H1 (cell line): ENCODE measurements around the gene HFE. TPM values are rescaled to one million over a fixed set of nuclear protein-coding genes. Genes with fewer than 3 reads are reported as not detected.

Experiments
- CTCF ChIP-seq, 3 experiments: IDR thresholded peaks; 1 replicate in 2 of 3; 2 replicates in 1 of 3; pipeline versions ENCODE4 v1.5.1 to v1.6.1; 2011; ENCODE audit warnings: low read length in 3 of 3, mild to moderate bottlenecking in 3 of 3, inconsistent platforms in 2 of 3, low read depth in 1 of 3, moderate library complexity in 1 of 3; ENCODE audit not compliant: insufficient read depth in 1 of 3; ENCODE audit errors: control extremely low read depth in 1 of 3
- GTF2F1 ChIP-seq: IDR thresholded peaks from 2 replicates; pipeline ENCODE4 v1.6.1; 2012; ENCODE audit warnings: low read depth, low read length, improper control_type of control experiment, borderline replicate concordance
- KDM1A ChIP-seq: fragments of 200-600, 300-600 bp; sonication (generic); IDR thresholded peaks from 2 replicates; pipeline ENCODE4 v1.7.1; 2016; ENCODE audit warnings: mild to moderate bottlenecking, low read length, borderline replicate concordance
- MAFK ChIP-seq: IDR thresholded peaks from 2 replicates; pipeline ENCODE4 v1.6.1; 2012; ENCODE audit warnings: low read depth, mild to moderate bottlenecking, improper control_type of control experiment, low read length
- polyA plus RNA-seq, 7 experiments: library from polyadenylated mRNA; depleted of rRNA in 3 of 7; stranded (reverse) in 5 of 7; unstranded in 2 of 7; fragments of >200 nt in 5 of 7; fragments of 200-250 nt in 2 of 7; gene quantifications; 1 replicate in 5 of 7; 2 replicates in 1 of 7; 4 replicates in 1 of 7; pipeline versions ENCODE4 v1.2.1 to v1.2.3, GENCODE V29; 2011 to 2013; ENCODE audit warnings: missing spikeins in 2 of 7, mixed read lengths in 2 of 7
- total RNA-seq: library from RNA; stranded (reverse); fragmentation: NEBNext Ultra II Directional; extraction: Animal tissue kit (Norgen Biotek cat#: 25700); gene quantifications from 2 replicates; pipeline ENCODE4 v1.2.1, GENCODE V29; 2021

The HFE gene
- total and polyA plus RNA-seq, 2 of the 8 experiments (the other 6 are each of a cell fraction or from before 2014, with no cell fraction given), result 1.6 to 2.0 TPM

- TF ChIP-seq GTF2F1 (no peak), CTCF (IDR thresholded peaks at IDR 0.05; ENCODE audit: control extremely low read depth in 1 of 3, insufficient read depth in 1 of 3, low read depth in 1 of 3, low read length in 3 of 3) (peak in 2 of 3 experiments; percentile 65 to 68; a peak in 3 of 4 replicates), KDM1A (peak; percentile 98), MAFK (no peak)
Observed at GRCh38 chr6:26064619-26065257, 22.5 kb upstream of the HFE start (continued).
